ENCODE results near the gene KDM4B. TPM values are rescaled to one million over a fixed set of nuclear protein-coding genes. Genes with fewer than 3 reads are reported as not detected.

The KDM4B gene
- polyA plus RNA-seq, 1 of the 3 experiments (the other 2 are of a cell fraction), result 12.2 TPM

- TF ChIP-seq USF2 (IDR thresholded peaks at IDR 0.05; ENCODE audit: borderline replicate concordance, low read depth, low read length), result no peak
- no peak for TF ChIP-seq SMC3 (IDR thresholded peaks at IDR 0.05; ENCODE audit: low read depth, low read length)
- TF ChIP-seq FOXM1 (IDR thresholded peaks at IDR 0.05; ENCODE audit: low read depth), result no peak
These were observed 90.9 kb downstream of the KDM4B start (continued) for GRCh38 chr19:5059793-5060192.

- Histone ChIP-seq H3F3A (replicated peaks; ENCODE audit: insufficient read depth) (no peaks in the 10 kb centered on the region), H2AFZ (ENCODE audit: low read depth) (no peak overlapping the region), H3K9me3 (no peaks in the 10 kb centered on the region), H3K79me2 (ENCODE audit: insufficient read depth) (peaks cover 10% of the 10 kb centered on the region), H3K27ac (ENCODE audit: low read depth in 2 of 2, low read length in 1 of 2) (no peak overlapping the region), H3K4me1 (ENCODE audit: control insufficient read depth in 1 of 2, insufficient read depth in 2 of 2, low read depth in 1 of 2, low read length in 1 of 2) (peaks cover 2 to 10% of the 10 kb centered on the region in 2 experiments; a peak in 1 of 4 replicates), H3K9me2 (no peaks in the 10 kb centered on the region), H3K4me2 (no peak overlapping the region), H3K9ac (no peak overlapping the region), H4K20me1 (ENCODE audit: insufficient read depth) (0 out of 2 replicates have a peak, but pooled peaks cover 6% of the 10 kb centered on the region), H3K27me3 (ENCODE audit: insufficient read depth) (no peaks in the 10 kb centered on the region), H3K36me3 (replicated peaks in 1 of 2; ENCODE audit: control insufficient read depth in 1 of 2, insufficient read depth in 2 of 2, low read length in 1 of 2) (peaks cover 13 to 29% of the 10 kb centered on the region in 2 experiments), H3K4me3 (ENCODE audit: low read depth in 2 of 2, low read length in 1 of 2) (no peak overlapping the region)
- TF ChIP-seq YY1 (IDR thresholded peaks at IDR 0.05; ENCODE audit: low read depth) (no peak), GABPA (IDR thresholded peaks at IDR 0.05; ENCODE audit: low read depth) (no peak), TEAD4 (IDR thresholded peaks at IDR 0.05; ENCODE audit: borderline replicate concordance, insufficient read depth) (no peak), NFIC (IDR thresholded peaks at IDR 0.05; ENCODE audit: borderline replicate concordance) (no peak), FOXM1 (IDR thresholded peaks at IDR 0.05; ENCODE audit: low read depth) (no peak), GATA2 (CRISPR knock-in tag; IDR thresholded peaks at IDR 0.05) (no peak), FOSL2 (IDR thresholded peaks at IDR 0.05; ENCODE audit: borderline replicate concordance, low read depth) (no peak)
- TF ChIP-seq, protein P1, sequence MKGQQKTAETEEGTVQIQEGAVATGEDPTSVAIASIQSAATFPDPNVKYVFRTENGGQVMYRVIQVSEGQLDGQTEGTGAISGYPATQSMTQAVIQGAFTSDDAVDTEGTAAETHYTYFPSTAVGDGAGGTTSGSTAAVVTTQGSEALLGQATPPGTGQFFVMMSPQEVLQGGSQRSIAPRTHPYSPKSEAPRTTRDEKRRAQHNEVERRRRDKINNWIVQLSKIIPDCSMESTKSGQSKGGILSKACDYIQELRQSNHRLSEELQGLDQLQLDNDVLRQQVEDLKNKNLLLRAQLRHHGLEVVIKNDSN (IDR thresholded peaks at IDR 0.05; ENCODE audit: borderline replicate concordance, low read depth), result no peak
- WGBS (ENCODE audit: low lambda C conversion rate), result over 99% methylated on average over 8 of the region's 9 CpGs
- ChIA-PET CTCF (interaction anchor here (0.7 to 2.8 kb wide), 2 partner anchors 9 to 14 kb away, joined by 4 to 8 read pairs; no protein-coding TSS in a partner anchor), POLR2A (no interaction called here)
- no peak for DNase-seq
These were observed 93.3 kb downstream of the KDM4B start for GRCh38 chr19:5062195-5062594.

- no peak overlapping the region for H3K4me2 ChIP-seq
- H3K27me3 ChIP-seq (ENCODE audit: insufficient read depth), result no peaks in the 10 kb centered on the region
- H2AFZ ChIP-seq (ENCODE audit: low read depth), result no peak overlapping the region
- WGBS (ENCODE audit: low lambda C conversion rate), result 90% methylated on average over 4 of the region's 4 CpGs
- H3K79me2 ChIP-seq (ENCODE audit: insufficient read depth), result peaks cover 10% of the 10 kb centered on the region
- no peak overlapping the region for H3K9ac ChIP-seq
- DNase-seq, result no peak
- H3K9me2 ChIP-seq, result no peaks in the 10 kb centered on the region
- POLR2A ChIA-PET, result no interaction called here
- CTCF ChIA-PET, result interaction anchor here (2.8 kb wide), 1 partner anchor 10 kb away, joined by 8 read pairs; no protein-coding TSS in a partner anchor
- H3K4me1 ChIP-seq (ENCODE audit: control insufficient read depth in 1 of 2, insufficient read depth in 2 of 2, low read depth in 1 of 2, low read length in 1 of 2), result peaks cover 2 to 10% of the 10 kb centered on the region in 2 experiments; a peak in 1 of 4 replicates
- no peak overlapping the region for H3K27ac ChIP-seq (ENCODE audit: low read depth in 2 of 2, low read length in 1 of 2)
- H3K9me3 ChIP-seq, result no peaks in the 10 kb centered on the region
- TF ChIP-seq RCOR1 (IDR thresholded peaks at IDR 0.05; ENCODE audit: low read length), result no peak
- TF ChIP-seq, protein P2, sequence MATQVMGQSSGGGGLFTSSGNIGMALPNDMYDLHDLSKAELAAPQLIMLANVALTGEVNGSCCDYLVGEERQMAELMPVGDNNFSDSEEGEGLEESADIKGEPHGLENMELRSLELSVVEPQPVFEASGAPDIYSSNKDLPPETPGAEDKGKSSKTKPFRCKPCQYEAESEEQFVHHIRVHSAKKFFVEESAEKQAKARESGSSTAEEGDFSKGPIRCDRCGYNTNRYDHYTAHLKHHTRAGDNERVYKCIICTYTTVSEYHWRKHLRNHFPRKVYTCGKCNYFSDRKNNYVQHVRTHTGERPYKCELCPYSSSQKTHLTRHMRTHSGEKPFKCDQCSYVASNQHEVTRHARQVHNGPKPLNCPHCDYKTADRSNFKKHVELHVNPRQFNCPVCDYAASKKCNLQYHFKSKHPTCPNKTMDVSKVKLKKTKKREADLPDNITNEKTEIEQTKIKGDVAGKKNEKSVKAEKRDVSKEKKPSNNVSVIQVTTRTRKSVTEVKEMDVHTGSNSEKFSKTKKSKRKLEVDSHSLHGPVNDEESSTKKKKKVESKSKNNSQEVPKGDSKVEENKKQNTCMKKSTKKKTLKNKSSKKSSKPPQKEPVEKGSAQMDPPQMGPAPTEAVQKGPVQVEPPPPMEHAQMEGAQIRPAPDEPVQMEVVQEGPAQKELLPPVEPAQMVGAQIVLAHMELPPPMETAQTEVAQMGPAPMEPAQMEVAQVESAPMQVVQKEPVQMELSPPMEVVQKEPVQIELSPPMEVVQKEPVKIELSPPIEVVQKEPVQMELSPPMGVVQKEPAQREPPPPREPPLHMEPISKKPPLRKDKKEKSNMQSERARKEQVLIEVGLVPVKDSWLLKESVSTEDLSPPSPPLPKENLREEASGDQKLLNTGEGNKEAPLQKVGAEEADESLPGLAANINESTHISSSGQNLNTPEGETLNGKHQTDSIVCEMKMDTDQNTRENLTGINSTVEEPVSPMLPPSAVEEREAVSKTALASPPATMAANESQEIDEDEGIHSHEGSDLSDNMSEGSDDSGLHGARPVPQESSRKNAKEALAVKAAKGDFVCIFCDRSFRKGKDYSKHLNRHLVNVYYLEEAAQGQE (IDR thresholded peaks at IDR 0.05; ENCODE audit: low read depth, low read length), result no peak
- TF ChIP-seq IRF3 (IDR thresholded peaks at IDR 0.05; ENCODE audit: low read depth, low read length), result no peak
- no peak for TF ChIP-seq EP300 (IDR thresholded peaks at IDR 0.05; ENCODE audit: borderline replicate concordance in 1 of 2, low read depth in 1 of 2, low read length in 1 of 2)
- no peak for TF ChIP-seq FOXJ3 (CRISPR knock-in tag; IDR thresholded peaks at IDR 0.05)
- TF ChIP-seq SIN3A (IDR thresholded peaks at IDR 0.05; ENCODE audit: borderline replicate concordance, low read depth, low read length), result no peak
- TF ChIP-seq GABPA (IDR thresholded peaks at IDR 0.05; ENCODE audit: low read depth), result no peak
- TF ChIP-seq, protein P3, sequence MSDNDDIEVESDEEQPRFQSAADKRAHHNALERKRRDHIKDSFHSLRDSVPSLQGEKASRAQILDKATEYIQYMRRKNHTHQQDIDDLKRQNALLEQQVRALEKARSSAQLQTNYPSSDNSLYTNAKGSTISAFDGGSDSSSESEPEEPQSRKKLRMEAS (IDR thresholded peaks at IDR 0.05; ENCODE audit: low read depth), result no peak
- no peak for TF ChIP-seq JUND (IDR thresholded peaks at IDR 0.05)
- no peak for TF ChIP-seq ELF1 (IDR thresholded peaks at IDR 0.05)
- TF ChIP-seq RXRA (IDR thresholded peaks at IDR 0.05; ENCODE audit: borderline replicate concordance, low read depth), result no peak
- H3K36me3 ChIP-seq (replicated peaks in 1 of 2; ENCODE audit: control insufficient read depth in 1 of 2, insufficient read depth in 2 of 2, low read length in 1 of 2), result peaks cover 13 to 23% of the 10 kb centered on the region in 2 experiments
- H4K20me1 ChIP-seq (ENCODE audit: insufficient read depth), result 0 out of 2 replicates have a peak, but pooled peaks cover 6% of the 10 kb centered on the region
- H3F3A ChIP-seq (replicated peaks; ENCODE audit: insufficient read depth), result no peaks in the 10 kb centered on the region
- H3K4me3 ChIP-seq (ENCODE audit: low read depth in 2 of 2, low read length in 1 of 2), result no peak overlapping the region
These were observed 93.9 kb downstream of the KDM4B start for GRCh38 chr19:5062799-5063198.
